Mesodermal cell (in vitro differentiated cells): ENCODE data around the gene ACVRL1.
A peak's percentile ranks its signal among the peaks of the same experiment; 100 is the strongest.

Experiments
- H3K27ac ChIP-seq: 2 replicates; pipeline ENCODE4 v1.7.0; 2013; ENCODE audit warnings: mild to moderate bottlenecking, low read depth, low read length, moderate library complexity; ENCODE audit not compliant: severe bottlenecking
- H3K36me3 ChIP-seq: 2 replicates; pipeline ENCODE4 v1.7.1; 2013; ENCODE audit warnings: mild to moderate bottlenecking, low read length, moderate library complexity; ENCODE audit not compliant: control insufficient read depth, insufficient read depth
- H3K4me1 ChIP-seq: one replicate; pipeline ENCODE4 v1.7.1; 2013; ENCODE audit warnings: mild to moderate bottlenecking, low read length; ENCODE audit not compliant: insufficient read depth, control insufficient read depth, poor library complexity, severe bottlenecking
- H3K4me3 ChIP-seq: 2 replicates; pipeline ENCODE4 v1.7.0; 2013; ENCODE audit warnings: low read length, control low read depth, mild to moderate bottlenecking; ENCODE audit not compliant: insufficient read depth, poor library complexity, severe bottlenecking; ENCODE audit errors: extremely low read depth
- H3K9me3 ChIP-seq: 2 replicates; pipeline ENCODE4 v1.7.1; 2013; ENCODE audit warnings: mild to moderate bottlenecking, low read length, moderate library complexity; ENCODE audit not compliant: control insufficient read depth
- WGBS, 2 experiments: methylation state at CpG; one replicate each; pipeline ENCODE4 v1.1.5; 2013; ENCODE audit warnings: missing lambda C conversion rate in 2 of 2; ENCODE audit not compliant: insufficient coverage in 2 of 2; 5-methylcytosine and 5-hydroxymethylcytosine counted together

ACVRL1 gene

GRCh38 chr12:51920046-51920445, 12.7 kb downstream of the ACVRL1 start:
- Histone ChIP-seq H3K4me3 (no peak overlapping the region), H3K27ac (no peak overlapping the region), H3K9me3 (no peaks in the 10 kb centered on the region), H3K36me3 (peaks cover 25% of the 10 kb centered on the region), H3K4me1 (peaks cover 14% of the 10 kb centered on the region)
- WGBS, 2 experiments = 100% methylated on average over 1 of the region's 2 CpGs

- Histone ChIP-seq H3K9me3 (no peaks in the 10 kb centered on the region), H3K27ac (no peak overlapping the region), H3K4me3 (no peak overlapping the region), H3K36me3 (peaks cover 13% of the 10 kb centered on the region), H3K4me1 (peaks cover 25% of the 10 kb centered on the region)
- 38 to 62% methylated on average over 4 to 5 of the region's 7 CpGs for WGBS, 2 experiments
Observed at GRCh38 chr12:51921017-51921725, 13.9 kb downstream of the ACVRL1 start.

GRCh38 chr12:51922146-51922545, 14.8 kb downstream of the ACVRL1 start:
- peaks cover 35% of the 10 kb centered on the region for H3K4me1 ChIP-seq
- no peak overlapping the region for H3K27ac ChIP-seq
- 85% methylated on average over 2 of the region's 2 CpGs; no CpG with 5 or more reads in 1 of the 2 experiments for WGBS, 2 experiments
- H3K4me3 ChIP-seq = no peak overlapping the region
- H3K9me3 ChIP-seq = no peaks in the 10 kb centered on the region
- H3K36me3 ChIP-seq = peaks cover 11% of the 10 kb centered on the region

- no peaks in the 10 kb centered on the region for H3K9me3 ChIP-seq
- H3K27ac ChIP-seq = no peak overlapping the region
- H3K36me3 ChIP-seq = peaks cover 11% of the 10 kb centered on the region
- 71% methylated on average over 14 to 16 of the region's 16 CpGs for WGBS, 2 experiments
- H3K4me3 ChIP-seq = no peak overlapping the region
- H3K4me1 ChIP-seq = peaks cover 35% of the 10 kb centered on the region
Observed at GRCh38 chr12:51922762-51923505, 15.6 kb downstream of the ACVRL1 start.

GRCh38 chr12:51923506-51924365, 16.4 kb downstream of the ACVRL1 start:
- Histone ChIP-seq H3K4me3 (no peak overlapping the region), H3K9me3 (no peaks in the 10 kb centered on the region), H3K4me1 (peaks cover 35% of the 10 kb centered on the region), H3K36me3 (peaks cover 5% of the 10 kb centered on the region), H3K27ac (no peak overlapping the region)
- 20 to 32% methylated on average over 19 to 22 of the region's 31 CpGs for WGBS, 2 experiments

- WGBS, 2 experiments = 85 to 92% methylated on average over 3 to 4 of the region's 5 CpGs
Observed at GRCh38 chr12:51924551-51925319, 17.4 kb downstream of the ACVRL1 start.

GRCh38 chr12:51925346-51926063, 18.2 kb downstream of the ACVRL1 start:
- no peak overlapping the region for H3K4me3 ChIP-seq
- H3K36me3 ChIP-seq = no peaks in the 10 kb centered on the region
- H3K9me3 ChIP-seq = no peaks in the 10 kb centered on the region
- peaks cover 35% of the 10 kb centered on the region for H3K4me1 ChIP-seq
- 100% methylated on average over 1 to 2 of the region's 3 CpGs for whole genome bisulfite sequencing, 2 experiments
- peak overlapping the region; percentile 90 for H3K27ac ChIP-seq

More at GRCh38 chr12:51924551-51925319, 17.4 kb downstream of the ACVRL1 start:
- Histone ChIP-seq H3K36me3 (no peaks in the 10 kb centered on the region), H3K27ac (no peak overlapping the region), H3K9me3 (no peaks in the 10 kb centered on the region), H3K4me1 (peaks cover 35% of the 10 kb centered on the region), H3K4me3 (no peak overlapping the region)

- Histone ChIP-seq H3K4me1 (peaks cover 31% of the 10 kb centered on the region), H3K4me3 (no peak overlapping the region), H3K9me3 (no peaks in the 10 kb centered on the region), H3K27ac (peak overlapping the region; percentile 90), H3K36me3 (no peaks in the 10 kb centered on the region)
- 53 to 93% methylated on average over 2 of the region's 8 CpGs for WGBS, 2 experiments
Observed at GRCh38 chr12:51926064-51926632, 18.8 kb downstream of the ACVRL1 start.

GRCh38 chr12:51926718-51927117, 19.4 kb downstream of the ACVRL1 start:
- H3K4me3 ChIP-seq = no peak overlapping the region
- peaks cover 29% of the 10 kb centered on the region for H3K4me1 ChIP-seq
- 93 to 100% methylated on average over 1 to 2 of the region's 2 CpGs for WGBS, 2 experiments
- no peaks in the 10 kb centered on the region for H3K36me3 ChIP-seq
- H3K9me3 ChIP-seq = no peaks in the 10 kb centered on the region
- peak overlapping the region; percentile 90 for H3K27ac ChIP-seq
